B cell (primary cell): ENCODE data around the gene MEA1. TPM values are rescaled to one million over a fixed set of nuclear protein-coding genes. Genes with fewer than 3 reads are reported as not detected.

Experiments used
- ATAC-seq: fragments of 200-7000 bp; cut with Tn5 transposase; one replicate; pipeline ENCODE4 v1.10.0; 2021; ENCODE audit warnings: low read depth, mild to moderate bottlenecking, moderate number of reproducible peaks, moderate library complexity
- CTCF ChIA-PET: fragments of 350-600 bp; sonication (Branson Sonifier 250); formaldehyde crosslinking; loops from one replicate; lab custom pipeline; 2021; ENCODE audit warnings: antibody characterized with exemption, inconsistent platforms; lab: Charles Lee
- POLR2A ChIA-PET: fragments of 350-600 bp; sonication (Branson Sonifier 250); formaldehyde crosslinking; loops from one replicate; lab custom pipeline; 2021; ENCODE audit warnings: antibody characterized with exemption; lab: Charles Lee
- DNase-seq: peaks from one replicate; pipeline ENCODE4 v3.0.0; 2013
- H2AFZ ChIP-seq: 2 replicates; pipeline ENCODE4 v1.6.1; 2012; ENCODE audit warnings: mild to moderate bottlenecking, low read depth, low read length; ENCODE audit not compliant: insufficient read depth, poor library complexity, severe bottlenecking
- H3K27ac ChIP-seq, 2 donors: 1 replicate in 1 of 2; 2 replicates in 1 of 2; pipeline ENCODE4 v1.5.1; 2012 to 2013; ENCODE audit warnings: low read length in 2 of 2, mild to moderate bottlenecking in 2 of 2, moderate library complexity in 1 of 2
- H3K27me3 ChIP-seq, 4 experiments: fragments of 200-600 bp in 1 of 4; sonication (generic) in 1 of 4; replicated peaks in 1 of 4; 1 replicate in 2 of 4; 2 replicates in 2 of 4; pipeline versions ENCODE4 v1.6.1 to v1.7.0; 2013 to 2016; ENCODE audit warnings: low read length in 3 of 4, mild to moderate bottlenecking in 2 of 4, mixed read lengths in 1 of 4, moderate library complexity in 1 of 4; ENCODE audit not compliant: insufficient read depth in 4 of 4, control insufficient read depth in 3 of 4; ENCODE audit errors: control extremely low read depth in 1 of 4
- H3K36me3 ChIP-seq, 2 experiments: replicated peaks in 1 of 2; 1 replicate in 1 of 2; 2 replicates in 1 of 2; pipeline versions ENCODE4 v1.6.1 to v1.7.1; 2013; ENCODE audit warnings: low read length in 1 of 2; ENCODE audit not compliant: insufficient read depth in 2 of 2, control insufficient read depth in 1 of 2; ENCODE audit errors: control extremely low read depth in 1 of 2, extremely low read depth in 1 of 2
- H3K4me1 ChIP-seq, 2 donors: fragments of 200-600 bp in 1 of 2; sonication (generic) in 1 of 2; 1 replicate in 1 of 2; 2 replicates in 1 of 2; pipeline versions ENCODE4 v1.5.1 to v1.6.1; 2013 to 2017; ENCODE audit warnings: low read length in 2 of 2; ENCODE audit not compliant: control insufficient read depth in 2 of 2, insufficient read depth in 2 of 2
- H3K4me2 ChIP-seq: replicated peaks from 2 replicates; pipeline ENCODE3; 2012; ENCODE audit warnings: mild to moderate bottlenecking, low read depth, low read length; ENCODE audit not compliant: poor library complexity, severe bottlenecking
- H3K4me3 ChIP-seq, 5 experiments: fragments of 200-600 bp in 1 of 5; sonication (generic) in 1 of 5; 1 replicate in 3 of 5; 2 replicates in 2 of 5; pipeline versions ENCODE4 v1.5.1 to v1.7.0; 2011 to 2016; ENCODE audit warnings: low read length in 4 of 5, mild to moderate bottlenecking in 4 of 5, low read depth in 2 of 5, control low read depth in 1 of 5, moderate library complexity in 1 of 5; ENCODE audit not compliant: insufficient read depth in 1 of 5; ENCODE audit errors: control extremely low read depth in 1 of 5, extremely low read depth in 1 of 5
- H3K79me2 ChIP-seq: fragments of 200-600 bp; sonication (generic); one replicate; pipeline ENCODE4 v1.6.0; 2016; ENCODE audit warnings: low read length; ENCODE audit not compliant: control insufficient read depth, insufficient read depth
- H3K9ac ChIP-seq: fragments of 200-600 bp; sonication (generic); 2 replicates; pipeline ENCODE4 v1.6.1; 2017; ENCODE audit warnings: mild to moderate bottlenecking, low read length, moderate library complexity
- H3K9me3 ChIP-seq, 3 donors: one replicate each; pipeline versions ENCODE4 v1.6.1 to v1.7.1; 2013; ENCODE audit warnings: low read length in 2 of 3; ENCODE audit not compliant: control insufficient read depth in 2 of 3, insufficient read depth in 1 of 3; ENCODE audit errors: control extremely low read depth in 1 of 3
- H4K20me1 ChIP-seq: 2 replicates; pipeline ENCODE4 v1.6.0; 2012; ENCODE audit warnings: mild to moderate bottlenecking, low read length; ENCODE audit not compliant: insufficient read depth, control insufficient read depth, poor library complexity, severe bottlenecking
- H3K27ac Mint-ChIP-seq: one replicate; pipeline ENCODE4 v1.8.0; 2021; ENCODE audit warnings: mixed read lengths
- H3K27me3 Mint-ChIP-seq: one replicate; pipeline ENCODE4 v1.8.0; 2021; ENCODE audit warnings: mixed read lengths
- H3K4me1 Mint-ChIP-seq: one replicate; pipeline ENCODE4 v1.8.0; 2021; ENCODE audit warnings: mixed read lengths
- H3K4me3 Mint-ChIP-seq: one replicate; pipeline ENCODE4 v1.8.0; 2021; ENCODE audit warnings: mixed read lengths
- H3K9me3 Mint-ChIP-seq: one replicate; pipeline ENCODE4 v1.8.0; 2022; ENCODE audit warnings: mixed read lengths; ENCODE audit not compliant: insufficient read depth
- CTCF ChIP-seq: fragments of 200-600 bp; IDR thresholded peaks from one replicate; pipeline ENCODE4 v1.8.0; 2022; ENCODE audit warnings: antibody characterized with exemption, mild to moderate bottlenecking
- EZH2 ChIP-seq: IDR thresholded peaks from 2 replicates; pipeline ENCODE4 v1.6.1; 2012; ENCODE audit warnings: borderline replicate concordance, low read depth, mild to moderate bottlenecking, moderate library complexity, low read length; ENCODE audit not compliant: insufficient read depth, poor library complexity, severe bottlenecking
- WGBS: methylation state at CpG from one replicate; pipeline ENCODE4 v1.1.5; 2013; ENCODE audit warnings: missing lambda C conversion rate; ENCODE audit not compliant: insufficient coverage; 5-methylcytosine and 5-hydroxymethylcytosine counted together
- intact Hi-C: fragments of 100-400 bp; cut with micrococcal nuclease; formaldehyde crosslinking; loops from one replicate; pipeline ENCODE4 v1.10.0; 2022
- polyA plus RNA-seq: library from polyadenylated mRNA; depleted of rRNA; stranded (reverse); fragments of >200 nt; gene quantifications from 2 replicates; pipeline ENCODE4 v1.2.3, GENCODE V29; 2012
- total RNA-seq, 2 donors: library from RNA; stranded (reverse); fragments of 120-200 nt in 1 of 2; gene quantifications; 1 replicate in 1 of 2; 2 replicates in 1 of 2; pipeline versions ENCODE4 v1.2.3 to v1.2.4, GENCODE V29; 2013 to 2022

Gene MEA1
- total and polyA plus RNA-seq, 2 donors (not counting 1 experiment from before 2014, with no cell fraction given), result 35.7 to 36.7 TPM

DNA sequence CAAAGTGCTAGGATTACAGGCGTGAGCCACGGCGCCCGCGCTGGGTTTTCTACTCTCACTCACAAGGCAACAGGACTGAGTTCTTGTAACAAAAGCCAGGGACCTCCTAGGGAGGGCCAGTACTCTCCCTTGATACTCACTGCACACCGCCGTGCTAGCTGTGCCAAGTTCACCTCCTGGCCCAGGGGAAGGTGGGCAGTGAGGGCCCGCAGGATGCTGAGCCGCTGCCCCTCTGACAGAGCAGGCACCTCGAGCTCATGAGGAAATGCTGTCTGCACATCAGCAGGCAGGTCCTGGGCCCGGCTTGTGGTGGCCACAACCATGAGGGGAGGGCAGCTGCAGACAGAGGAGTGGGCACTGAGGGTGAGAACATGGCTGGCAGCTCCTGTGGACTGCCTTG is 46.5 kb downstream of the MEA1 start:
- intact Hi-C loops, result no loop called here
- Histone ChIP-seq H3K4me2 (no peak overlapping the region), H3K27me3 (no peaks in the 10 kb centered on the region), H2AFZ (no peak overlapping the region), H3K9me3 (no peaks in the 10 kb centered on the region), H3K9ac (no peak overlapping the region), H3K36me3 (peaks cover 0 to 59% of the 10 kb centered on the region in 2 experiments), H4K20me1 (peaks cover 8% of the 10 kb centered on the region), H3K4me3 (no peak overlapping the region), H3K4me1 (no peaks in the 10 kb centered on the region), H3K79me2 (no peaks in the 10 kb centered on the region), H3K27ac (no peak overlapping the region)
- Mint-ChIP-seq H3K27me3 (no peaks in the 10 kb centered on the region), H3K4me3 (no peak overlapping the region), H3K27ac (no peak overlapping the region), H3K9me3 (no peaks in the 10 kb centered on the region), H3K4me1 (no peaks in the 10 kb centered on the region)
- TF ChIP-seq EZH2 (no peak), CTCF (no peak)
- 96% methylated on average over 11 of the region's 11 CpGs for WGBS
- no peak for DNase-seq
- ChIA-PET CTCF (no interaction called here), POLR2A (interaction anchor here (1.4 kb wide), 1 partner anchor 17 kb away, joined by 8 read pairs; the partner anchor contains the start of gene PPP2R5D)
- ATAC-seq, result no peak

GRCh38 chr6:42966571-42966970 is 47.2 kb downstream of the MEA1 start:
- H3K4me2 ChIP-seq, result no peak overlapping the region
- no peaks in the 10 kb centered on the region for H3K79me2 ChIP-seq
- intact Hi-C loops, result no loop called here
- H4K20me1 ChIP-seq, result peaks cover 8% of the 10 kb centered on the region
- Mint-ChIP-seq H3K27me3 (no peaks in the 10 kb centered on the region), H3K4me3 (no peak overlapping the region), H3K9me3 (no peaks in the 10 kb centered on the region), H3K4me1 (peaks cover 2% of the 10 kb centered on the region), H3K27ac (no peak overlapping the region)
- H3K9ac ChIP-seq, result no peak overlapping the region
- H3K36me3 ChIP-seq, result peaks cover 0 to 56% of the 10 kb centered on the region in 2 experiments
- ATAC-seq, result no peak
- H3K9me3 ChIP-seq, result no peaks in the 10 kb centered on the region
- H3K4me1 ChIP-seq, result no peaks in the 10 kb centered on the region
- ChIA-PET POLR2A (no interaction called here), CTCF (no interaction called here)
- no peaks in the 10 kb centered on the region for H3K27me3 ChIP-seq
- H2AFZ ChIP-seq, result no peak overlapping the region
- TF ChIP-seq EZH2 (no peak), CTCF (no peak)
- H3K4me3 ChIP-seq, result no peak overlapping the region
- H3K27ac ChIP-seq, result no peak overlapping the region
- WGBS, result 90% methylated on average over 7 of the region's 7 CpGs
- DNase-seq, result no peak
